SK-MEL-5 (cell line): ENCODE results near the gene INKA2. TPM values are rescaled to one million over a fixed set of nuclear protein-coding genes. Genes with fewer than 3 reads are reported as not detected.

Experiments
- DNase-seq: peaks from one replicate; pipeline ENCODE4 v3.0.0-alpha.2; 2016; ENCODE audit warnings: low read depth, low spot score
- in situ Hi-C: cut with HindIII; loops from 2 replicates; pipeline ENCODE4 v1.10.0; 2016; ENCODE audit warnings: low sequenced_read_pairs, high pct_unique_total_duplicates, low pct_unique_long_range_greater_than_20kb
- polyA plus RNA-seq, 2 experiments: library from polyadenylated mRNA; depleted of rRNA; stranded (reverse); fragments of >200 nt; gene quantifications; 2 replicates each; pipeline ENCODE4 v1.2.3, GENCODE V29; 2015
- total RNA-seq: library from RNA; depleted of rRNA; stranded (reverse); fragments of >200 nt; shearing (Covaris generic); gene quantifications from 2 replicates; pipeline ENCODE4 v1.2.3, GENCODE V29; 2014; rRNA removed

Gene INKA2
- total RNA-seq = 0.48 TPM in 1 of 2 replicates, not detected in the other
- 0.81 and 0.92 TPM in 2 replicates for polyA plus RNA-seq (2015; cell fraction: cytosol; rRNA removed)
- polyA plus RNA-seq (2015; cell fraction: nucleus; rRNA removed) = 1.0 and 1.8 TPM in 2 replicates

DNA sequence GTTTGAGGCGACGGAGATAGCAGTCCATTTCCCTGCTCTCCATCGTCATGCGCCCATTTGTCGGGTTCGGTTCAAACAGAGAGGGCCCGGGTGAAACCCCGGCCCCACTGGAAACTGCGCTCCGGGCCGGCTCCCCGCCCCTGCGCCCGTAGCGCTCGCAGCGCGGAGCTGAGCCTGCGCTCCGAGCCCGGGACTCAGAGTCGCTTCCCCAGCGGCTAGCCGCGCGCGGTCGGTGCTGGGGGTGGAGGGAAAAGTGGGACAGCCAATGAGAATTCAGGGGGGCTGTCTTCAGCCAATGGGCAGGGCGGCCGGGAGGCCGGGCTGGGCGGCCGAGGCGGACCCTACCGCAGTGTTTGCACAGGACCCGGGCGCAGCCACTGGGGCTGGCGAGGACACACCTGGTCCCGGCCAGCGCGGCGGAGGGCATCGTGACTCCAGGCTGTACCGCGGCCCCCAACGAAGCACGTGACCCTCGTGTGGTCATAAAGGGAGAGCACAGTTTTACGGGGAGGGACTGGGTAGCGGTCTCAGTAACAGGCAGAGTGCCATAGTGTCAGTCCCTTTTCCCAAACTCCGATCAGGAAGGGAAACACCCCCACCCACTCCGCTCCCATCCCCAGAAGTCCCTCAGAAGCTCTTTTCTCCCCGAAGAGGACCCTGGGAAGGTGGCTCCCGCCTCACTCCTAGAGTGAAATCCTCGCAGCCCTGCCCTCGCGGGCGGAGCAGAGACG, at the start of gene INKA2:
Gene INKA2, minus strand, starts transcription at position 202 of the 731 bp plus-strand sequence. Its CDS starts 153 bp downstream, at position 49.
- in situ Hi-C loops = no loop called here
- DNase-seq = peak; percentile 82

DNA sequence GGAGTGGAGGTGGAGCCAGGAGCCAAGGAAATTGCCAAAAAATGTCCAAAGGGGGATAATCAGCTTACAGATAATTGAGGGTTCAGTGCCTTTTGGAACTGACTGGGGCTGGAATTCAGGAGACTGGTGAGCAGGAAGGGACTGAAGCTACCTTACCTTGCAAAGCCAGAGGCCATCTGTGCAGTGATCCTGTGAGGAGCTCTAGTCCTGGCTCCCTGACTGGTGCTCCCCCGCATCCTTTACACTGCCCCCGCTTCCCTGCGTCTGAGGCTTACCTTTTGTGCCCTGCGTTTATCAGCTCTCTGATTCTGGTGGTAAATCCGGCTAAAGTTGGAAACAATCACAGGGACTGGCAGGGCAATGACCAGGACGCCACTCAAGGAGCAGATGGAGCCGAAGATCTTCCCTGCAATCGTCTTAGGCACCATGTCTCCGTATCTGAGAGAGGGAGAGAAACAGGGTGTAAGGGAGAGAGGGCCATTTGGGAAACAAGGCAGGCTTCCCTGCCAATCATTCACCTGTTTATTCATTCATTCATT, 47.5 kb upstream of the INKA2 start:
- in situ Hi-C loops = no loop called here
- DNase-seq = no peak

GRCh38 chr1:111784273-111784901, 45.2 kb upstream of the INKA2 start:
- no peak for DNase-seq
- in situ Hi-C loops = no loop called here

GRCh38 chr1:111779546-111779945, 40.4 kb upstream of the INKA2 start:
- DNase-seq = no peak
- in situ Hi-C loops = no loop called here

GRCh38 chr1:111778541-111779051, 39.4 kb upstream of the INKA2 start:
- in situ Hi-C loops = no loop called here
- no peak for DNase-seq

GRCh38 chr1:111778066-111778465, 38.9 kb upstream of the INKA2 start:
- in situ Hi-C loops = no loop called here
- no peak for DNase-seq

DNA sequence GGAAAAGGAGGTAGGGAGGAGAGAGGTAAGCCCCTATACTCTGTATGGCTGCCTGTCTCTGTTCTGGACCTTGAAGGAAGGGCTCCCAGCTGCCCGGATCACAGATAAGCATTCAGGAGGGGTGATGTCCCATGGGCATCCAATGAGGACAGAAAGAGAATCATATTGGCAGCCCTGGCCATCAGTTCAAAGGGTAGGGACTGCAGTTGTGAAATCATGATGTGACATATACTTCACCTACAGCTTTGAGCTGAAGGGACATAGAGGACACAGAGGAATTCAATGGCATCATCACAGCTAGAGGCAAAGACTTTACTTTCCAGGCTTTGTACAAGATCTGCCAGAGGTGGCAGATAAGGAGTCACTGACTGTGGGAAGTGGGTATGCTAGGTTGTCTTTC, 38.1 kb upstream of the INKA2 start:
- DNase-seq = no peak
- in situ Hi-C loops = no loop called here

- no peak for DNase-seq
- in situ Hi-C loops = no loop called here
Measured at GRCh38 chr1:111776861-111777260, 37.7 kb upstream of the INKA2 start.

- in situ Hi-C loops = no loop called here
- no peak for DNase-seq
Measured at GRCh38 chr1:111776391-111776790, 37.2 kb upstream of the INKA2 start.

DNA sequence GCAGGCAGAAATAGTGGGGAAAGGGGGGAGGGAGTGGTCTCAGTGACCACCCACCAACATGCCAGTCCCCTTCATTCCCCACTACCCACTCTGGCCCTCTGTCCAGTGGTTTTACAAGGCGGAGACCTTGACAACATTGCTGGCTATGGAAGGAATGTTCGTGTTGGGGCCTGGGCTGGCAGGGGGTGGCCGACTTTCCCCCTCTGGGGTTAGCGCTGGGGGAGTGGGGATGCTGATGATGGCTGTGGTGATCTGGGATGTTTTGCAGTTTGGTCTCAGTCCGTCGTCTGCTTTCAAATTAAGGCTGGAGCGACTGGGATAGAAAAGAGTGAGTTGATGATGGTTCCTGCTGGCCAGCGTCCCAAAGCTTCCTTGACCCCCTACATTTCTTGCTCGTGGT, 36.8 kb upstream of the INKA2 start:
- in situ Hi-C loops = no loop called here
- no peak for DNase-seq

DNA sequence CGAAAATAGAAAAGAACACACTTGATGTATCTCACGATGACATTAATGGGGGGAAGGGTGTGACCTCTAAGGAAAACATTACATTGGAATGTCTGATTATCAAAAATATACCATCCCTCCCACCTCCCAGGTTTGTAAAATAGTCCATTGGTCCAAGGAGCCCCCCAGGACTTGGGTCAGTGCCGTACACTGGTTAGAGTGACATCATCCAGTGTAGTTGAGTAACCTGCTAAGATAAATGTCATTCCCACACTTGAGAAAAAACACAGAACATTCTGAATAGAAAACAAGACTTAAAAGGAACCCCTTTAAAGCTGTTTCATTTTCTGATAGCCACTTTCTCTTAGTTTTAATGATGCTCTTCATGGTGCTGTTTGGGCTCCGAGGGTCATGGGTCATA, 31.7 kb upstream of the INKA2 start:
- in situ Hi-C loops = no loop called here

GRCh38 chr1:111769517-111770146, 30.4 kb upstream of the INKA2 start:
- in situ Hi-C loops = loop anchor here (10.0 kb wide), 1 partner anchor 295 kb away; the partner anchor contains the start of gene C1orf162
- peak; percentile 77 for DNase-seq

More for the DNA sequence above, 31.7 kb upstream of the INKA2 start:
- DNase-seq = no peak

DNA sequence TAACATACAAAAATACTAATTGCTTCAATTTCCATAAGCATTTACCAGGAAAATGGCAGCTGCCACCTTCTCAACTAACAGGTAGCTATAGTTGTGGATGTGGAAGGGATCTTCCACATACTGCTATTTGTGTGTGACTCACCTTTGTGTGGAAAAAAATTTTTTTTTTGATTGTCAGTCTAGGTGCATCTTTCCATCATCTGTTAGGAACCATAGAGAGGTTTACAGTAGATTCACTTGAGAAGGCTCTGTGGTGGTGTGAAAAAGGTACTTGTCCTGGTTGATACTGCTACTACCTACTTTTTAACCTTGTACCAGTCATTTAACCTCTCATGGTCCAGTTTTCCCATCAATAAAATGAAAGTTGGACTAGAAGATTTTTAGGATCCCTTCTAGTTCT, 29.4 kb upstream of the INKA2 start:
- in situ Hi-C loops = loop anchor here (10.0 kb wide), 1 partner anchor 294 kb away; the partner anchor contains the start of gene C1orf162

DNA sequence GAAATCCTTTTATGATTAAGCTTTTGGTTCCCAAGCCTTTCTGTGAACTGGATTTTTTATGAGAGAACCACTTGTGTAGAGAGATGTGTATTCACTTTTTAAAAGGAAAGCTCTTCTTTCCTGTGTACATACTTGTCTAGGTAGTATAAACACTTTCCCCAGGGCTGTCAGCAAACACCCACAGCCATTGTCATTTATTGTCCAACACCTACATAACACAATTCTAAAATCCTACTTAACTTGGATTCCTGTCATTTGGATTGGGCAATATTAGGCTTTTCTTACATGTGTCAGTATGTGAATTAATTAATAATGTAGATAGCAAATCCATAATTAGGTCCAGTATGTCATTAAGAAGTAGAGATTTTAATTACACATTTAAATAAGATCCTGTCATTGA, 28.8 kb upstream of the INKA2 start:
- DNase-seq = no peak
- in situ Hi-C loops = loop anchor here (10.0 kb wide), 1 partner anchor 293 kb away; the partner anchor contains the start of gene C1orf162

More for the DNA sequence above, 29.4 kb upstream of the INKA2 start:
- DNase-seq = no peak

DNA sequence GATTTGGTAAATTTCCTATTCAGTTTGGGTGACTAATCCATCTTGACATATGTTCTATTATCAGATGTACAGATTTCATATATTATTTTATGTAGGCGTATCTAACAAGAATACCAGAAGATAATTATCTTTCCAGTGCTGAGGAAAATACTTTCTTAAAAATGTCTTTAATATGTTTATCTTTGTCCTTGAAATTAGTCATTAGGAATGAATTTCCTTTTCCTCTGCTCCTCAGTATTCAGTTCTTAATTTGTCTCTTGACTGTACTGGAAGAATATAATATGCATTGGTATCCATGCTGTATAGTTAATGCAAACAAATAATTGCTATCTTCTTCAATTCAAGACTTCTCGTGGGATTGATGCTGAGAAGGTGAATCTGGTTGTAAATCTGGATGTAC, 23.1 kb upstream of the INKA2 start:
- no peak for DNase-seq
- in situ Hi-C loops = loop anchor here (10.0 kb wide), 1 partner anchor 288 kb away; the partner anchor contains the start of gene C1orf162

GRCh38 chr1:111761717-111762116, 22.5 kb upstream of the INKA2 start:
- no peak for DNase-seq
- in situ Hi-C loops = loop anchor here (10.0 kb wide), 1 partner anchor 287 kb away; the partner anchor contains the start of gene C1orf162

GRCh38 chr1:111758373-111758772, 19.2 kb upstream of the INKA2 start:
- in situ Hi-C loops = no loop called here
- peak; percentile 50 for DNase-seq

DNA sequence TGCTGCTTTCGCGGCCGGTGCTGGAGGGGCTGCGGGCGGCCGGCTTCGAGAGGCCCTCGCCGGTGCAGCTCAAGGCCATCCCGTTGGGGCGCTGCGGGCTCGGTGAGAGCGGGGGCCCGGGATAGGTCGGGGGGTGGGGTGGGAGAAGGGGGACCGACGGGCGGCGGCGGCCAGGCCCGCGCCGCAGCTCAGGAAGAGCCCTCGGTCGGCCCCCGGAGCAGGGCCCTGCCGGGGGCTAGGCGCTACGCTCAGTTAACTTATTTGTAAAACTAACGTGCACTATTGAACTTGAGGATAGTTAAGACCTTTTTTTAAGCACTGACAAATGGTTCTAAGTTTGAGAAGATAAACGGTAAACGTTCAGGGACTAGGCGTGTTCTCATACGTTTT, 16.9 kb upstream of the INKA2 start:
- DNase-seq = no peak
- in situ Hi-C loops = no loop called here
